Dedifferentiated amniotic fluid mesenchymal stem cell (primary cell): ENCODE data around the gene MGAT5.

Experiments
- DNase-seq: peaks from one replicate; pipeline ENCODE4 v3.0.0-alpha.2; 2016; ENCODE audit errors: extremely low spot score

The MGAT5 gene

DNA sequence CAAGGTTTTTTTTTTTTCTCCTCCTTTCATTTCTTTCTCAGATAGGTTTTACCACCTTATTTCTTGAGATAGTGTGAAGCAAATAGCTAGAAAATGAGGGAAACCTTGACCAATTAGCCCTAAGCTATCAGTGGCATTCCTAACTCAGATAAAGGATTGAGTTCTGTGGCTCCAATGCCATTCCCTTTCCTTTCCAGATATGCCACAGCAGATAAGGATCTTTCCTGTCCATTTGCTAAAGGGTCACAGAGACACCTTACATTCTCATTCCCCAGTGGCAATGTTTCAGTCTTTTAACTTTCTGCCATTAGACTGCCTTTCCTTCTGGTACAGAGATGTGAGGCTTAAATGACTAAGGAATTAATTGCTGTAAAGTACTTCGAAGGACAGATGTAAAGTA lies 81.7 kb downstream of the MGAT5 start:
- no peak for DNase-seq

DNA sequence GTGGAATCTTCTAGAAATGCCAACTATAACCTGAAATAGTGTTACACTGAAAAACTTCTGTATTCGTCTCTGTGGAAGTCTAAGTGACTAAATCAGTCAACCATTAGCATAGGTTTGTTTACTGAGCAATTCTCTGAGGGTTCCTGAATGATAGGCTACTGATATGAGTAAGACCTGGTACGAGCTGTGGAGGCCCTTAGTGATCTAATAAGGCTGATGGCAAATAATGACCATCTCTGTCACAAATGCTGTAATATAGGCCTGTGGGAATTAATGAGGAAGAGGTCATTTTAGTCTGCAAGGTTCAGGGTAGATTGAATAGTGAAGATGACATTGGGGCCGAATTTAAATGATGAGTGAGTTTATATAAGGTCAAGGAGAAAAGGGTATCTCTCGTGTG lies 82.5 kb downstream of the MGAT5 start:
- DNase-seq, result no peak

DNA sequence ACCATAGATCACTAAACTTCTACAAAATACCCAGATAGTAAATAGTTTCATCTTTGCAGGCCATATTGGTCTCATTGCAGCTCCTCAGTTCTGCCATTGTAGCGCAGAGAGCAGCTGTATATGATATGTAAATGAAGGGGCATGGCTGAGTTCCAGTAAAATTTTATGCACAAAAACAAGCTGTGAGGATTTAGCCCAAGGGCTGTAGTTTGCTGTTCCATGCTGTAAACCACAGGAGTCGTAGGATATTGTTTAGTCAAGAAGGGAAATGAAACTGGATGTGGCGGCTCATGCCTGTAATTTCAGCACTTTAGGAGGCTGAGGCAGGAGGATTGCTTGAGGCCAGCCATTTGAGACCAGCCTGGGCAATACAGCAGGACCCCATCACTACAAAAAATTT lies 83.0 kb downstream of the MGAT5 start:
- no peak for DNase-seq

DNA sequence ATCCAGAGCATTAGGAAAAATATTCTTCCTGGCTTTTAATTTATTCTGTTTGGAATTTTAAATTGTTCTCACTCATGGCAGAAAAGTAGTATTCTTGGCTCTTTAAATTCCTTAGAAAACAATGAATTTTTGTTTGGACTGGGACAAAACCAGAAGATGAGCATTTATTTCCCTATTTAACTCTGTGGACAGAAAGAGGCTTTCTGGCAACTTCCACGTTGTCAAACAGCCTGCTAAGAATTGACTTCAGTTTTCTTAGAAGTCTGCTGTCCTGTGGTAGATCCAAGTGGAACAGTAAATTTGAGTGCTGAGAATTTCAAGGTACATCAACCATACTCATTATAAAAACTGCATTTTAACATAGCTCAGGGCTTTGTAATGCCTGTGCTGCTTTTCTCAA lies 83.8 kb downstream of the MGAT5 start:
- DNase-seq, result no peak

DNA sequence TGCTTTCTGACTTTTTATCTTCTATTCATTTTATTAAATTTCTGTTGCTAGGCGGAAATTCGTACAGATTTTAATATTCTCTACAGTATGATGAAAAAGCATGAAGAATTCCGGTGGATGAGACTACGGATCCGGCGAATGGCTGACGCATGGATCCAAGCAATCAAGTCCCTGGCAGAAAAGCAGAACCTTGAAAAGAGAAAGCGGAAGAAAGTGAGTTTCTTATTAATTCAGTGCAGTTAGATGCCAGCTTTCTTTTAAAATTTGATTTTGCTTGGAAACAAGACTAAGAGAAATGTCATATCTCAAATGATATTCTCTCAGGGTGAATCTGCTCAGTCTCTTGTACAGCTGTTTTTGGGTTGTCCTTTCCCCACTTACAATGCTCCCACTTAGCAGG lies 84.3 kb downstream of the MGAT5 start:
- DNase-seq, result no peak

DNA sequence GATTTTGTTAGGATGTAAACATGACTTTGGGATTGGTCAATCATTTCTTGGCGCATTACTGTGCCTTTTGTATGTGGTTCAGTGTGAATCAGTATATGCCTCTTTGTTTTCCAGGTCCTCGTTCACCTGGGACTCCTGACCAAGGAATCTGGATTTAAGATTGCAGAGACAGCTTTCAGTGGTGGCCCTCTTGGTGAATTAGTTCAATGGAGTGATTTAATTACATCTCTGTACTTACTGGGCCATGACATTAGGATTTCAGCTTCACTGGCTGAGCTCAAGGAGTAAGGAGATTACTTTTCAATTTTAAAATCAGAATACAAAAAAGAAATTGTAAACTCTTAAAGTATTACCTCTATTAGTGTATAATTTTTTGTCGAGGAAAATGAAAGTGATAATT lies 87.6 kb downstream of the MGAT5 start:
- no peak for DNase-seq

DNA sequence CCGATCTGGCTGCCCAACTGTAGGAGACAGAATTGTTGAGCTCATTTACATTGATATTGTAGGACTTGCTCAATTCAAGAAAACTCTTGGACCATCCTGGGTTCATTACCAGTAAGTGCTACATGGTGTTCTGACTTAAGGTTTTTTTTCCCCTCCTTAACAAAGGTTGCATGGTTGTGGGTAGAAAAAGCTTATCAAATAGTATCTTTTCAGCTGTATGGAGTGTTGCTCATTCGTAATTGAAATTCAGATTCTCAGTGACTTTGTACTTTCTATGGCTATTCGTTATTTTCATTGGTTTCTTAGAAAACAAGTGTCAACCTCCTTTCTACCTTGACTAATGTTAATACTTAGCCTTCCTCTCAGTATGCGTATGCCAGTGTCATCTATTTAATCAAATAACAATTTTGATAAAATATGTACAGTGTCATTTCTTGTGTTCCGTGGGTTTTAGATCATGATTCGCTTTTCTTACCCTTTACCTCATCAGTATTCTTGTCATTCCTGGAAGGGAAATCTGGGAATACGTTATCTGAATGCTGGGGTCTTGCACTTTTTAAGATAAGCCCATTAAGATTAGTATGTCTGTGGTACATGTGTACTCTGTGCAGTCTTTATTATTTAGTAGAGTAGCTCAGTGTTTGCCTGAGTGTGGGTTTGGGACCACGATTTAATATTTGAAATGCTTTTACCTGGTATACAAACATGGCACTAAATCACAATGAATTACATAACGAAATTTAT lies 91.3 kb downstream of the MGAT5 start:
- no peak for DNase-seq

DNA sequence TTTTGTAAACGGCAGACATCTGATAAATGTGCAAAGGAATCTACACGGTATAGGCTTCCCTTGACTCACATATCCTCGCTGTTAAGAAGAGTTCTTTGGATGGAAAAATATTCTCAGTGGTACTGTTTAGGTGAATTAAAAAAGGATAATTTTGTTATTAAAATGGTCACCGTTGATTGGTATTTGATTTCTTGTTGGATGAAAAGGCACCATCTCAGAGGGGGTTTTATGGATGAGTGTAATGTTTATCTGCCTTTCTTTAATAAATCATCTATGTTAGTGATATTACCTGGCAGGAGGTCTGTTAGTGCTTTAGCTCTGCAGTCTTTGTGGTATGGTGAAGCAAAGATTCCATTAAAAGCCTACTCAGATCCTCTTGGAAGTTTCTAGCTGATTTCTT lies 92.3 kb downstream of the MGAT5 start:
- no peak for DNase-seq

DNA sequence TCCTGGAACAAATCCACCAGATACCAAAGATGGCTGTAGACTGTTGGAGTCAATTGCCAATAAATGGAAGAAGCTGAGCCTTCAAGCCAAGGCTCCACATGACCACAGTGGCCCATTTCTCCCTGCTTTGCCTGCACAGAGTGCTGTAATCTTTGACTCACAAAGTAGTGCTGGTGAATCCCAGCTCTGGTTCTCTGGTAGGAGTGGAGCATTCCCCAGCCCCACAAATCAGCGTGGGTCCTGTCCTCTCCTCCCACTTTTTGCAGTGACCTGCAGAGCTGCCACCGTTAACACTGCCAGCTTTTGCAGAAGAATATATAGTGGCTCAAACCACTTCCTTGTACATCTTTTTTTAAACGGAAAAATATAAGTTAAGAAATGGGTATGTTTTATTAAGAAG lies 93.9 kb downstream of the MGAT5 start:
- no peak for DNase-seq

DNA sequence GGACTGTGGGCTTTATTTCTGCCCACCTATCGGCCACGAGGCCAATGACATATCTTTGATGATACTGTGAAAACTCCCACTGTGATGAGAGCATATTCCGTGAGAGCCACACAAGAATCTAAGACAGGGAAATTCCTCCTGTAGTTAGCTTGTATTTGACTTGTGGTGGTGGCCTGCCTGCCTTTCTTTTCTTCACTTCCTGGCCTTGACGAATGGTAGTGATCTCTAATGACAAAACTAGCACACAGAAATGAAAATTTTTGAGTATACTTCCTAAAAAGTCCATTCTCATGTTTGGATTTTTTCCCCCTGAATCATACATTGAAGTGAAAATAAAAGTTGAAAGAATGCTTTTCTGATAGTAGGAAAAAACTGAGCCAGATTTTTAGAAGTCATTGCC lies 94.4 kb downstream of the MGAT5 start:
- peak; percentile 38 for DNase-seq

DNA sequence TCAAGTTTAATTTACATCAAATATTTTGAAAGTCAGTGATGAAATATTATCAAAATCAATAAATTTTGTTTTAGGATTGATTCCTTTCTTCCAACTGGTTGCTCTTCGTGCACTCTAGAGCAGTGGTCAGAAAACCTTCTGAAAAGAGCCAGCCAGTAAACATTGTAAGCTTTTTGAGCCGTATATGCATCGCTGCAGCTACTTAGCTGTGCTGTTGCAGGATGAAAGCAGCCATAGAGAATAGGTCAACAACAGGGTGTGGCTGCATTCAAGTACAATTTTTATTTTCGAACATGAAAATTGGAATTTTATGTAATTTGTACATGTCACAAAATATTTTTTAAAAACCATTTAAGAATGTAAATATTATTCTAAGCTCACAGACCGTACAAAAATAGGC lies 94.9 kb downstream of the MGAT5 start:
- DNase-seq, result no peak

DNA sequence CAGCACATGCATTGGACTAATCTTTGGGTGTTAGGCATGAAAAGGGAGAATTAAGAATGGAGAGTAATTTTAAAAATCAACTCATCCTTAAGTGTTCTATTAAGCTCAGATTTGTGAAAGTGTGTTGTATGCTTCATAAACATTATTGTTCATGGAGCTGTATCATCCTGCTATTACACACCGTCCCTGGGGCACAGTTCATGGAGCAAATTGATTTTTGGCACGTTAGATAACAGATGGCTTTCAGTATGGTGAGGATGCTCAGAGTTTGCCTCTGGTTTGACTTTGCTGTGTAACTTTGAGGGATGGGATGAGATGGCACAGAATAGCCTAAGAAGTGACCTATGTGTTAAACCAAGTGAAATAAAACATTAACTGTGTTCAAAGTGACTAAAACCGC lies 97.1 kb downstream of the MGAT5 start:
- DNase-seq, result no peak

DNA sequence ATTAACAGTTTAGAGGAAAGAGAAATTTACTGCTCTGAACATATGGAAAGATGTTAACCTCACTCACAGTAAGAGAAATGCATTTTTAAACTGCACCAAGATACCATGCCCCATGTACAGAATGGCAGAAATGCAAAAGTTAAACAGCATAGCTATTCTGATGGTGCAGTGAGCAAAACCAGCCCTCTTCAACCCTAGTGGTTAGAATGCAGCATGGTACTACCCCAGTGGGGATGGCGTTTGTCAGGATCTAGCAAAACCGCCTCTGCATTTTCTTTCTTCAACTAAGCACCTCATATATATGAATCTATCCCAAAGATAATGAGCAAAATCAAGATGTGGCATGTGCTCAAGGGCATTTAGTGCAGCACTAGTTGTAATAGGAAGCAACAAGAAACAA lies 98.0 kb downstream of the MGAT5 start:
- DNase-seq, result no peak

DNA sequence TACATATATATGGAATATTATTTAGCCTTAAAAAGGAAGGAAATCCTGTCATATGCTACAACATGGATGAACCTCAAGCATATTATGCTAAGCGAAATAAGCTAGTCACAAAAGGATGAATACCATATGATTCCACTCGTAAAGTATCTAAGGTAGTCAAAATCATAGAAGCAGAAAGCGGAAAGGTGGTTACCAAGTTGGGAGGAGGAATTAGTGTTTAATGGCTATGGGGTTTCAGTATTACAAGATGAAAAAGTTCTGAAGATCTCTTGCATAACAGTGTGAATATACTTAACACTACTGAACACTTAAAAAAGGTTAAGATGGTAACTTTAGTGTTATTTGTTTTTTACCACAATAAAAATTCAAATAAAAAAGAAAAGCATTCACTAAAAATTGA lies 99.0 kb downstream of the MGAT5 start:
- no peak for DNase-seq

DNA sequence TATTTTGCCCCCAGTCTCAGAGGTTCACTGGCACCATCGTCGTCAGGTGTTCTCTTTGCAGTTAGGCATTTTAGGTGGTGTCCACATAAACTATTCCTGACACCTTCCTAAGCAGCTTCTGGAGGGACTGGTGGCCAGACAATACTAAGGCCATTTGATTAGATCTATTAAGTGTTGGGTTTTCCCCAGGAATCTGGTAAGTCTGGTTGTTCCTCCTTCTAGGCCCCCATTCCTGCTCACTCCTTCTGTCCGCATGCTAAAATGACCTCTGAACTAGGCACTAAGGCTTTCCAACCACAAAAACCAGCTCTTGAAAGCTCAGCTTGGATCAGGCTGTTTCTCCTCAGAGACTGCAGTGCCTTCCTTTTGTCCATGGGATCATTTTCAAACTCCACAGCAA lies 100.7 kb downstream of the MGAT5 start:
- no peak for DNase-seq

DNA sequence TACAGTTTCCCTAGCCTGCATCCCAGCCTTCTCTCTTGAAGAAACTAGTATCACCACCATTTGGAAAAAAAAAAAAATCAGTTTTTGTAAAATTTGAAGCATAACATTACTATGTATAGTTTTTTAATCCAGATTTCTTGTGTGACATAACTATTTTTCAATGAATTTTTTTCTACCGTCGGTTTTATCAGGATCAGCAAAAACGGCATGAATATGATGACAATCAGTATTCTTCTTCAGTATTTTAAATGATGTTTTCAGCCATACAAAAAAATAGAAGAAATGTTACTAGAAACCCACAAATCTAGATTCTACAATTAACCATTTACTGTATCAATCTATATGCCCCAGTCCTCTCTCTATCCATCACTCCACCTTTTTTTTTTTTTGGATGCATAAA lies 103.9 kb downstream of the MGAT5 start:
- DNase-seq, result no peak

DNA sequence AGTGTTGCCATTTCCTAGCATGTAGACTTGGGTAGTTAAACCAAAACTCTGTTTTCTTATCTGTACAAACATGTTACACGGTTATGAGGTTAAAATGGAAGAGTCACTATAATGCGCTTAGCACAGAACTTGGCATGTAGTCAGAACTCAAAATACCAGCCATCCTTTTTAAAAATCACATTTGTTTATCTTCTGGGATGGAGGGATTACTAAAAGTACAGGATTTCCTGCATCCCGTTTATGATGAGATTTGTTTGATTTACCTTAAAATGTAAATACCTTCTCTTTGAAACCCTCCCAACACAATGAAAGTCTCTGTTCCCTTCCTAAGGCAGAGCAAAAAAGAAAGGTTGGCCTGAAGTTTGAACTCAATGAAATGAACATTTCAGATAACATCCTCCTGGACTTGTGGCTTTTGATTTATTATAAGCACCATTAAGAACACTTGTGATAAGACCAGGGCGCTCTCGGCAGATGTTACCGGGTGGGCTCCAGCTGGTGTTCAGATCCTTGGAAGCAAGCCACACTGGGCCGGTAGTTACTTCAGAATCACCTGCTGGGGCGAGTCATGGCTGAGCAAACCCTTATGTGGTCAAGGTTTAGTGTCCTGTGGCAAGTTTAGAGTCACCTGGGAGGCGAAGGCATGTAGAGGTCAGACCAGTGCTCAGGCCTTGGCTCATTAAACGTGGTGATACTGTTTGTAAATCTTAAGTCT lies 105.7 kb downstream of the MGAT5 start:
- DNase-seq, result no peak

DNA sequence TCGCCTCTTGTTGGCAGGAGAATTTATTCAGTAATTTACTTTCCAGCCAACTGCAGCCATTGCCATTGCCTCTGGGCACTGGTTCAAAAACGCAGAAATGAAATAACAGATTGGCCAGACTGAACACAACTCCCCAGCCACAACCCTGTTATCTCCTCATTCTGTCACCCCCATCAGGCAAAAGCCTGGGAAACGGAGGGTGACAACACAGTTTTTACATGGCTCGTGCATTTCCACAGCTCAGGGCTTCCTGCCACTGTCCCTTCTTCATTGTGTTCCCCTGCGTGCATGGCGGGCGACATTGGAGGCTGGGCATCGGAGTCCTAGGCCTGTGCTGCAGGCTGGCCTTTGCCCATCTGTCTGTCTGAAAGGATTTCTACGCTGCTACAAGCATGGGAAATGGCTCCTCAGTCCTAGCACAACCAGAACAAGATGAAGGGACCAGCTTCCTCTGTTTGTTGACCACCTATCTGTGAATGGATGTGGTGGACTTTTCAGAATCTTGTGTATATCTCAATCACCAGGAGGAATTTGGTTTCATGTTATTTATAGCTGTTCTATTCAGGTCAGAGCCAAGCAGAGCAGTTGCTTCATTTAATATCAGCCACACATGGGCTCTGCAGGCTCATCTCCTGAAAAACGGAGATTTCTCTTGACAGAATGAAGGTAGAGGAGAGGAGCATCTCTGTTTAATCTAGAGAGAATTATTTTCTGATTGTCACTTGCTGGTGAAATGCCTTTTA lies 107.0 kb downstream of the MGAT5 start:
- DNase-seq, result no peak

DNA sequence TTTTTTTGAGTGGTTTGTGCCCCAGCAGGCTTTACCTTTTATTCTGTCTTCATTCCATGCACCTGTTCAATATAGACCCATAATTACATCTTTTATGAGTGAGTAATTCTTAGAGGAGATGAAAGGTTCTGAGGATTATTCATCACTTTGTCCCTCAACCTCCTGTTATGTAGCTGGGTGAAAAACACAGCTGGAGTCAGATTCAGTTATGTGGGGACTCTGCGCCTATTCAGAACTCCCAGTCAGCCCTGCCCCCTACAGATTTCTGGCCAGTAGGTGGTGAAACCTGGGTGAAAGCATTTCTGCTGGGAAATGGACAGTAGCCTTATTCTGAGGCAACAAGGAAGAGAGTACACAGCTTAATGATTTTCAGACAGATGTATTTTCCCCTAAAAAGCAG lies 107.8 kb downstream of the MGAT5 start:
- DNase-seq, result no peak

DNA sequence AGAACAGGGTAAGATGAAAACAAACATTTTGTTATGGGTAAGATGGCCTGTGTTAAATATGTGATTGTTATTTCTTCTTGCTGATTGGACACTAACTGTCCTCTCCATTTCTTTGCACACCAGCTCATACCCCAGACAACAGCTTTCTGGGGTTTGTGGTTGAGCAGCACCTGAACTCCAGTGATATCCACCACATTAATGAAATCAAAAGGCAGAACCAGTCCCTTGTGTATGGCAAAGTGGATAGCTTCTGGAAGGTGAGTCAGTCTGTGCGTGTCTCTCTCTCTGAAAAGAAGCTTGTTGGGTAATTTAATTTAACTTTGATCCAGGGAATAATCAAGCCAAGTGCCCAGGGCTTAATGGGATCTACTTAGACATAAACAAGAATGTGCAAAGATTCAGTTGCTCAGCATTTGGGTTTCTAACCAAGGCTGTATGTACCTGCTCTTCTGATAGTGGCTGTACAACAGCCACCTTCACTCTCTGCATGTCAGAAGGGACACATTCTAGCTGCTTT lies 108.3 kb downstream of the MGAT5 start:
- DNase-seq, result no peak

DNA sequence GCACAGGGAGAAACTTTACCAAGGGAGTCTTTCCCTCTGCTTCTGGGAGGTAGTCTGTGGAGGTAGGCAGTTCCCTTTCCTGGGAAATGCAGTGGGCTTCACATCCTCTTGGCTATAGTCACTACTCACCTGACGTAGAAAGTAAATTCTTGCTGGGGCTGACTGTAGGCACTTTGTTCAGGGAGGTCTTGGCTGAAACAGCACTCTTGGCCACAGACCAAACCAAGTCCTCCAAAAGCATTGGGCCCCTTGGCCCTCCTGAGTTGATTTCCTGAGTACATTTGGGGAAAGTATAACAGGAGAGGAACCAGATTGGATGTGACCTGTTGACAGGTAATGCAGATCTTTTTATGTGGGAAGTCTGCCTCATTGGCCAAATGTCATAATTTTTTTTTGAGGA lies 108.9 kb downstream of the MGAT5 start:
- no peak for DNase-seq

DNA sequence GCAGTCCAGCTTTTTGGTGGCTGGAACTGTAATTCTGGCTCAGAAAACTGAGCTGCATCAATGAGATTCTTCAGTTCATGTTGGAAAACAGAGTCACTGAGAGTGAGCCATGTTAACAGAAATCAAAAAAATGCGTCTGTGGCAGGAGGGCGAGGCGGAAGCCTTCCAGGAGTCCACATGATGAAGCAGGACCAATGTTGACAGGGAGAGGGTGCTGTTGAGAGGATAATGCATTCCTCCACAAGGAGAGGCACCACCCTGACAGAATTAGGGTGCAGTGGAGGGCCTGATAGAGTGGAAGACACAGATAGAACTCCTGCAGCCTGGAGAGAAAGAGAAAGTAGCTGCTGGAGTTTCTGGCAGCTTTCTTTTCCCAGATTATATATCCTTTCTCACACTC lies 111.5 kb downstream of the MGAT5 start:
- no peak for DNase-seq

DNA sequence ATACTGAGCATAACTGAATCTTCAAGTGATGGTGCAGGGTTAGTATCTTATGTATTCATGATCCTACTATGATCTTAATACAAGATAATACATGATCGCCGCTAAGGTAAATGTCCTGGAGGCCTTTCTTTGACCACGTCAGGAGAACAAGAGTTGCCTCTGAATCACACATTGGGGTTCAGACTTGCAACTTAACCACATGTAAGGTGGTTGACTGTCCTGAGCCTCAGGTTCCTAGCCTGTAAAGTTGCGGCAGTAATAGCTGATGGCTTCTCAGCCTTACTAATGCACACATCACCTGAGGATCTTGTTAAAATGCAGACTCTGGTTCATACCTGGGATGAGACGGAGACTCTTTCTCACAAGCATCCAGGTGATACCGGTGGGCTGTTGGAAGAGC lies 112.5 kb downstream of the MGAT5 start:
- no peak for DNase-seq
